ENCODE results near the gene HIC1.
"Not testable (repeated sequence)": the region's sequence is repeated elsewhere in the genome, so short reads cannot be mapped to it uniquely, and the experiment has no call there.

The HIC1 gene, protein sequence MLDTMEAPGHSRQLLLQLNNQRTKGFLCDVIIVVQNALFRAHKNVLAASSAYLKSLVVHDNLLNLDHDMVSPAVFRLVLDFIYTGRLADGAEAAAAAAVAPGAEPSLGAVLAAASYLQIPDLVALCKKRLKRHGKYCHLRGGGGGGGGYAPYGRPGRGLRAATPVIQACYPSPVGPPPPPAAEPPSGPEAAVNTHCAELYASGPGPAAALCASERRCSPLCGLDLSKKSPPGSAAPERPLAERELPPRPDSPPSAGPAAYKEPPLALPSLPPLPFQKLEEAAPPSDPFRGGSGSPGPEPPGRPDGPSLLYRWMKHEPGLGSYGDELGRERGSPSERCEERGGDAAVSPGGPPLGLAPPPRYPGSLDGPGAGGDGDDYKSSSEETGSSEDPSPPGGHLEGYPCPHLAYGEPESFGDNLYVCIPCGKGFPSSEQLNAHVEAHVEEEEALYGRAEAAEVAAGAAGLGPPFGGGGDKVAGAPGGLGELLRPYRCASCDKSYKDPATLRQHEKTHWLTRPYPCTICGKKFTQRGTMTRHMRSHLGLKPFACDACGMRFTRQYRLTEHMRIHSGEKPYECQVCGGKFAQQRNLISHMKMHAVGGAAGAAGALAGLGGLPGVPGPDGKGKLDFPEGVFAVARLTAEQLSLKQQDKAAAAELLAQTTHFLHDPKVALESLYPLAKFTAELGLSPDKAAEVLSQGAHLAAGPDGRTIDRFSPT
- total RNA-seq = 16.9 reads per million, percentile 43 among the genes with 10 or more reads in this experiment

DNA sequence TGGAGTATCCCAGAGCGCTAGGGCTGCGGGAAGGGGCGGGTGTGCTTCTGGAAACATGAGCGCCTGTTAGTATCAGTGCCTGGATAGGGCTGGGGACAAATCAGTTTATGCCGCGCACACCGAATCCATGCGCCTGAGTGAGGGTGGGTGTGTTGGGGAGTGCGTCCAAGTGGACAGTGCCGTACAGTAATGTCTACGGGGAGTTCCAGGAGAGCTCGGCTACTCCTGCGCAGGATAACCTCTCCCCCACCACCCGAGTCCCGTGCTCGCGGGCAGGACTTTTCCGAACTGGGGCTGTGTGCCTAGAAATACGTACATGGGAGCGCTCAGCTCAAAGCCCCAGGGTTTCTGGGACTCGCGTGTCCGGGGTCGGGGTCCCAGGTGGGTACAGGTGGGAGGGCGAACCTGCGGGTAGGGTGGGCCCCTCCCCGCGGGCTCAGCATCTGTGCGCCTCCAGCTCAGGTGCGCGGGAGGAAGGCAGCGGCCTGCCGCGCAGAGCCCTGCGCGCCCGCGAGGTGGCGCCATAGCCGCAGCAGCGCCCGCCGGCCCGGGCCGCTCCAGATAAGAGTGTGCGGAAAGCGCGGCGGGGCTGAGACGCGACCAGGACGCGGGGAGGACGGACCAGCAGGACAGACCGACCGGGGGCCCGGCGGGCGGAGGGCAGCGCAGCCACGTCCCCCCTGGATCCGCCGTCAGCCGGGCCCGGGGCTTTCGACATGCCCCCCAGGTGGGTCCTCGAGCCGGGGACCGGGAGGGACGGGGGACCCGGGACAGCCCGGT is at the start of gene HIC1:
HIC1 (plus strand) TSS at position 592 of the 780 bp plus-strand sequence. CDS start 1,588 bp downstream, outside the sequence.
- peak; percentile 65 for DNase-seq

DNA sequence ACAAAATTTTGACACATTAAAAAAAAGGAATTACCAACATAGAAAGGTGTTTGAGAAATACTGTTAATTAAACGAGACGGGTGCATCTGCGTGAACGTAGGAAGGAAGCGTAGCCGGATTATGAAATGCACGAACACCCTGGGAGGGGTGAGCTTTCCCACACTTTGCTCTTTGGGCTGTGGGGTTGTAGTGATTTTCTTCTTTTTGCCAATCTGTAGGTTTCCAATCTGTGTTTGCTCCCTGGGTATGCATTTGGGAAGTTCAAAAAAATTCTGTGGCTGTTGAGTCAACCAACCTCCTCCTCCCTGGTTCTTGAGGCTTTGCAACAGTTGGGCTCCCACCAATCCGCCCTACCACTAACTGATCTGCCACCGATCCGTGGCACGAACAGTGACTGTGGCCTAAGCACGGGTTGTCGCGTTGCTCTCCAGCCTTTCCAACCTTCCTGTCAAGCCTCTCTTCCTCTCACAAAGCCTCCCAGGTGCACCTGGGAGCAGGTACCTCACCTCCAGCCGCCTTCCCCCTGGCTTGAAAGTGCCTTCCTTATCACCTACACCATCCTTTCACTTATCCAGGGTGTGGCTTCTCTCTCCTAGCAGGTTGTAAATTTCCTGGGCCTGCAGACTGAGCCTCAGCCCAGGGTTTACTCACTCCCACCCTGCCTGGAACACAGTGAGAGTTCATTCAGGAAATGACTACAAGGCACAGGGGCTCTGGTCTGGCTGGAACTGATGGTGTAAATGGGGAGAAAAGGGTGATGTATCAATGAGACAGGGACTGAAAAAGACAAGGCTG is 46.4 kb upstream of the HIC1 start:
- no peak for DNase-seq

DNA sequence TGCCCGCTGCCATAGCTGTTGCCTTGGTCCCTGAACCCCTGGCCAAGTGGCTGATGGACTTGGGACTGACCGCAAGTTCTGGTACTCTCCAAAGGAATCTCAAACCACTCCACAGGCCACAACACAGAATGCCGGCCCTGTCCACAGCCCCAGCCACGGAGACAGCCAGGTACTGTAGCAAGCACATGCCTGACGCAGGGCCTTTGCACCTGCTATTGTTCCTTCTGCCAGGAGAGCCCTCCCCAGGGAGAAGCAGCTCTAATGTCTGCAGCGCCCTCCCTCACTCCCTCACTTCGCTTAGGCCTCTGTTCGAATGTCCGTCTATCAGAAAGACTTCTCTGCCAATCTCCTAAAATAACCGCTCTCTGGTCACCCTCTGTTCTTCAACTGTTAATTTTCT is 45.2 kb upstream of the HIC1 start:
- no peak for DNase-seq

DNA sequence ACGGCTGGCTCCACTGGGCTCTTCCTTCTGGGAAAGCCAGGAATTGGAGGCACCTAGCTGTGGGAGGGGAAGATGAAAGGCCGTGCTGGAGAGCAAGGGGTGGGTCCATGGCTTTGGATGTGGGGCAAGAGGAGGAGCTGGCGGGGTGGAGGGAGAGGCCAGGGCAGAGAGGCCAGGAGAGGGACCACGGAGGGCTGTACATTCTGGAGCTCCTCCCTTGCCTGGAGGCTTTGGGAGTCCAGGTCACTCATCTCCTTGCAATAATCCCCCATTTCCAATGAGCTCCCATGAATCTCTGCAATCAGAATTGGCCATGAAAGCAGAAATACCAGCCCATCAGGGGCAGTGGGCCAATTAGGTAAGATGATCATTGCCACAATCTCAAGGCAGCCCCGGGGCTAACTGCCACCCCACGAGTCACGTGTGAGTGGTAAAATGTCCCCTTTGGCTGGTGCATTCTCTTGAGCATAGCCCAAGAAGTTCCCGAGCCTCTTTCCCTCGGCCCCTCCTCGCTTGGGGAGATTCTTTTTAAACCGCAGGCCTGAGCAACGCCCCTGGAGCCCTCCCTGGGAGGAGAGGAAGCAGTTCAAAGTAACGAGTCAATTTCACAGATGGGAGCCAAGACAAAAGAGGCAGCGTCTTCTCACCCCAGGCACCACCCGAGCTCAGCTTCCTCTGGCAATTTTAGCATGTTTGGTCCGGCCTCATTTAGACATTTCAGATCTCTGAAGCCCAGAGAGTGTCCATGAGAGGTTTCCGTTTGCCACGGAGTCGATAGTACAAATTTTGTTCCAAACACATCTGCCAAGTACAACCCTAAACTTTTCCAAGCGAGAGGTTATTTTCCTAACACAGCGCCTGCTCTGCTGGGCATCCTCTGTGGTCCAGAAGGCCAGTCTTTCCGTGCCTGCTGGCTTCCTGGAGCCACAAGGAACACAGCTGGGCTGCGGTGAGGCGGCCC is 43.2 kb upstream of the HIC1 start:
- DNase-seq = no peak

DNA sequence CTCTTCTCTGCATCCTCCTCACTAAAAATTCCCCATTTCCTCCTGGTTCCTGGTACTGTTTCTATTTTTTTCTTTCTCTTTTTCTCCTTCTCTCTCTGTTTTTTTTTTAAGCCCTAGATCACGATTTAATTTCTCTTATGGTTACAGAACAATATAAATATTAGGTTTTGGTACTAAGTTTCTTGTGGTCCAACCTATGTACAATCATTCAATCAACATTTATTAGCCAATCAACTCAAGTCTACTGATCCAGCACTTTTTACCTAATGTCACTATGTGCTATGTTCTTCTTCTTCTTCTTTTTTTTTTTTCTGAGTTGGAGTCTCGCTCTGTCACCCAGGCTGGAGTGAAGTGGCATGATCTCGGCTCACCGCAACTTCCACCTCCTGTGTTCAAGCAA is 42.4 kb upstream of the HIC1 start:
- DNase-seq = no peak

DNA sequence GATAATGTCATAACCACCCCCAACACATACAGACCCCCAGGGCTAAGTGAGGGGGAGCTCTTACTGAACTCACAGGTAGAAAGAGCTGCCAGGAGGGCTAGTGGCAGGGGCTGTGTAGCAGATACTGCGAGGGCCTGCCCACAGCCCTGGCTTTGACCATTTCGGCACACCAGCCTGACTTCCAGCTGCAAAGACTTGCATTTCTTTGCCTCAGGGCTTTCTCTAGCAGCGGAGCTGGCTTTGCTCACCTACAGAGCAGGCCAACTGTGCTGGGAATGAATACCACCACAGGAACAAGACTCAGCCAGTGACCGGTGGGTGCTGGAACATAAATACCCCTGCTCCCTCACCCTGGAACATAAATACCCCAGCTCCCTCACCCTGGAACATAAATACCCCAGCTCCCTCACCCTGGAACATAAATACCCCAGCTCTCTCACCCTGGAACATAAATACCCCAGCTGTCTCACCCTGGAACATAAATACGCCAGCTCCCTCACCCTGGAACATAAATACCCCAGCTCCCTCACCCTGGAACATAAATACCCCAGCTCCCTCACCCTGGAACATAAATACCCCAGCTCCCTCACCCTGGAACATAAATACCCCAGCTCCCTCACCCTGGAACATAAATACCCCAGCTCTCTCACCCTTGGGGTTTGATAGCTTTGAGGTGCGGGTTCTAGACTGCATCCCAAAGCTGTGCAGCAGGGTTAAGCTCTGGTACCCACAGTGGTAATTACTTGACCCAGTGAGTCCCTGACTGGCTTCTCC is 41.5 kb upstream of the HIC1 start:
- DNase-seq = not testable (repeated sequence)

DNA sequence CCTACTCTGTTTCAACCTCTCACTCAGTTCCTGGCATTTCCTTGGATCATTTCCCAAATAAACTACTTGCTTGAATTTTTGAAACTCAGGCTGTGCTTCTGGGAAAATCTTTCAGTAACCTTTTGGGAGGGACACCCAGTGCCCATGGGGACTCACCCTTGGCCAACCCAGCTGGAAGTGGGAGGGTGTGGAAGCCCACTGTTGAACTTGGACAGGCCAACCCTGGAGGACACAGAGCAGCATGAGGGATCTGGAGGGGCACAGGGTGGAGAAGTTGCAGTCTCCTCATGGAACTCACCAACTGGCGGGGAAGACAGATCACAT is 40.9 kb upstream of the HIC1 start:
- DNase-seq = no peak

DNA sequence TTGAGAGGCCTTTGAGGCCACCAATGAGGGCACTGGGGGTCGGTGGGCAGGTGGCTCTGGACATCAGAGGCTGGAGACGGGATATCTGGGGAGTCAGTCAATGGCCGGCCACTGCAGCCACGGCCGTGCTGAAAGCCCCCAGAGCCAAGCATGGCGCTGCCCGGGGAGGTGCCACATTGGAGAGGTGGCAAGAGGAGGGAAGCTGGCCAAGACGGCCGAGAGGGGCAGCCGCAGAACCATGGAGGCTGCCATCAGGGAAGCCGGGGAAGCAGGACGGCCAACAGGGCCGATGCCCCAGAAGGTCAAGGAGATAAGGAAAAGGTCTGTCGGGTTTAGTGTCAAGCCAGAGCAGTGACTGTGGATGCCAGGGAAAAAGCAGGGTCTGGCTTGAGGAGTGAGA is 39.6 kb upstream of the HIC1 start:
- no peak for DNase-seq

DNA sequence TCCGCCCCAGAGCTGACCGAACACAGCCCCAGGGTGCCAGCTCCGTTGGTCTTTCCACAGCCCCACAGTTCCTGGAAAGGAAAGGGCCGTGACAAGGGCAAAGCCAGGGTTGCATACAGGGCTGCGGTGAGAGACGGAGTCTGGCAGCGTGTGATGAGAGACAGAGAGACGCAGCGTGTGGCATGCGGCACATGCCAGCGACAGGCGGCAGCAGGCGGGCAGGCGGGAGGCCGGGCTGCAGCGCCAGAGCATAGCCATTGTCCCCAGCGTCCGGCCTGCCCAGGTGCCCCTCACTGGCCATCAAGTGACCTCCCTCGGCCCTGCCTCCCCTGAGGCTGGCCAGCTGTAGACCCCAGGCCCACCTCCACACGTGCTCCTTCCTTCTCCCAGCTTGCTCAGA is 38.4 kb upstream of the HIC1 start:
- no peak for DNase-seq

DNA sequence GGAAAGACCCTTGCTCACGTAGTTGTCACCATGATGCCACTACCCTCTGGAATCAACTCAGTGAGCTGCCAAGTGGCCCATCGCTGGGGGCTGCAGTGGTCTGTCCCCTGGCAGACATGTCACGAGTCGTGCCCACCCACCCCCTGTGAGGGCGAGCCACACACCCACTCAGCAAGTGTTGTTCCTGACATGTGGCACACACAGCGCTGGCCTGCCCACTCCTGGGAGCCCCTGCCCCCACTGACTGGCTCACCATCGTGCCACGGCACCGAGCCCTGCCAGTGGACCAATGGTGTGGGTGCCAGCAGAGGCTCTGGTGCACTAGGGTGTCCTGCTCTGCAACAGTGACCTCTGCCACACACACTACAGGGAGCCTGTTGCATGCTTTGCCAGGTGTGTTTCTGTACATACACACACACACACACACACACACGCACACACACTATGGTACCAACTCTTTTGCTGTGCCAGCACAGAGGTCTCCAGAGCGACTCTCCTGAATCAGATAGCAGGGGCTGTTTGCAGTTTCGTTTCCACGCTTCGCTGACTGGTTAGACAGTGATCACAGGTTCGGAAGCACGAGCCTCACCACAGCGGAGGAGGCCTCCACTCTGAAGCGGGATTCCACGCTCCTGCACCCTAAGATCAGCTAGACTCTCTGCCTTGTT is 37.5 kb upstream of the HIC1 start:
- no peak for DNase-seq

DNA sequence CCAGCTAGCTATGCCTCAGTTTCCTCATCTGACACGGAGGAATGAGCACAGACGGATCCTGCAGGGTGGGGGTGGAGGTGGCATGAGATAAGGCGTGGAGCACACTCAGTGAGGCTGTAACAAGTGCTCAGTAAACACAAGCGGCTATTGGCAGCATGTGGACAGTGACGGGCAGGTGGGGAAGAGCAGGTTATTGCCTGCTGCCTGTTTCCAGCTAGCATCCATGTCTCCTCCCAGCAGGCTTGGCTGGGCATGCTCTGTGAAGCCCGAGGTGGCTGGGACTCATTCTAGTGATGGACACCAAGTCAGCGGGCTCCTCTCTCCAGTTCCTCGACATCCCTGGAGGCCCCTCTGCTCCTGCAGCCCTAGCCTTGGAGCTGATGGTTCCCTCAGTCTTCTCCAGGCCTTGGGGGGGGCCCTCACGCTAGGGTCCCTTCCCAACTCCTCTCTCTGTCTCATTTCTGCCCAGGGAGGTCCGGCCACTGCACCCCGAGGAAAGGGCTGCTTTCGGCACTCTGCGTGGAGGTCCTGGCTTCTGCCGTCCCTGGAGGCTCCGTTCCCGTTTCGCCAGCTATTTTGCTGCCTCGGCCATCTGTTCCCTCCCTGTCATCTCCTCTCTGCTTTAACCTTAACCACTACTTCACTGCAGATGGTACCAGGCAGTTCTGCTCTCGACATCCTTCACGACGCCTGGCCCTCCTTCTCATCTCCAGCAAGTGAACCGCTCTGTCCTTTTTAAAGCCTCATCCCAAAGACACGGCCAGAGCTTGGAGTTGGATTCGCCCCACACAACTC is 36.0 kb upstream of the HIC1 start:
- no peak for DNase-seq

DNA sequence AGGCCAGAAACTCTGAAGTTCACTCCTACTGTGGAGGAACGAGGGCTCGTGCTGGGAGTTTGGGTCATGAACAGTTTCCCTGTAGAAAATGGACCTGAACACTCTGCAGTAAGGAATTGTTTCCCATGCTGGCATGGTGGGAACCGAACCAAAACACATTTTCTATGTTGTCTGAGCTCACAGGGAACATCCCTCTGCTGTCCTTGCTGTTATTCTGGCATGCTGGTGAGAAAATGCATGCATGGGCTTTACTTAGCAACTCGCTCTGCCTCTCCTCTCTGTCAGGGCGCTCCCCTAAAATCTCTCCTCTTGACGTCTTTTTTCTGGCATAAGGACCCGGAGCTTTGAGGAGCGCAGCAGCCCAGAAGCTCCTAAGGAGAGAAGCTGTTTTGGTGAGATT is 35.2 kb upstream of the HIC1 start:
- DNase-seq = no peak

DNA sequence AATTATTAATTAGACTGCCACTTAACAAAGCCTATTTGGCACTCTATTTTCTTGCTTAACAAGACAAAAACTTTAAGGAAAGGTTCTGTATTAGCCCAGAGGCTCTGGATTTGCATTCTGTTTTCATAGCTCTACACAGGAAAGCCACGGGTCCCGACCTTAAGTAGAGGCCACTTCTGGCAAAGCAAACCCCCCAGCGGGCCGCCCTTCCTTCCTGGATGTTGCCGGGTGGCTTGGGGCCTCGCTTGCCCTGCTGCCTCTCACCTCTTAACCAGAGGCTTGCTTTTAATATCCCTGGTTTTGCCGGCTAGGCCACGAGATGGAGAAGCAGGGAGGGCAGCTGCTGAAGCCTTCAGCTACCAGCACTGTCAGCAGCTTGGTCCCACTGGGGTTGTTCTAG is 34.2 kb upstream of the HIC1 start:
- no peak for DNase-seq

DNA sequence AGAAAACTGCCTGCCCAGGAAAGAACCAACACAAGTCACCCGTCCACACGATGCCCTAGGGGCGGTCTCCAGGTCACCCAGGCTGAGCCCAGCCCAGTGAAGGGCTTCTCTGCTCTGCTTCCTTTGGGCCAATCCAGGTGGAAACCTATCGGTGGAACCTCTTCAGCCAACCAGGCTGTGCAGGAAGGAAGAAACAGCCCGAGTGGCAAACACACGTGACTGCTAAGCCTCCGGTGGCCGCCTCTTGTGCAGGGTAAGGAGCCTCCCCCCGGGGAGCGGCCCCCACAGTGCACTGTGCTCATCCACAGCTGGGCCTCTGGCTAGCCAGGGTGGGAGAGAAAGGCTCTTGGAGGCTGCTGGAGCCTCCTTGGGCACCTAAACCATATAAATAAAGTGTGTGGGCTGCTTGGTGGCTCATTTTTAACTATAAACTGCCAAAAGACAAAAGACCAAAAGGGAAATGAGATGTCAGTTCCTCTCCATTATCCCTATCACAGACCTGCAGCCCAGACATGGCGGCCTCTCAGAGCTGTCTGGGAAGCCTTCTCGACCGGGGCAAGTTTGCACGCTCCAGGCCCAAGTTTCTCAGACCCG is 32.2 kb upstream of the HIC1 start:
- no peak for DNase-seq

DNA sequence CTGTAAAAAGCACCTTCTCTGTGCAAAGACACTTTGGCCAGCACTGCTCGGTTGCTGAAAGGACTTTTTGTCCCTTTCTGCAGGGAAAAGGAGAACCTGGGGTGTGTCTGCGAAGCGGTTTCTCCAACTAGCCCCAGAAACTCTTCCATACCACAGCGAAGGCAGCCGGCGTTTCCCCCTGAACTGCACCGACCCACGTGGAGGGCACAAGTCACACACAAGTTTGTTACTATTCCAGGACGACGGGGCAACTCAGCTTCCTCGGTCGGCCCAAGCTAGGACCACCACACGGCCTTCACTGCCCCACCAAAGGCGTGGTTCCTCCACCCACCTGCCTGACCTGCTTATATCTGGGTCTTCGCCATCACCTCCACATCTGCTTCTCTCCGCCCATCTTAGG is 31.6 kb upstream of the HIC1 start:
- no peak for DNase-seq

DNA sequence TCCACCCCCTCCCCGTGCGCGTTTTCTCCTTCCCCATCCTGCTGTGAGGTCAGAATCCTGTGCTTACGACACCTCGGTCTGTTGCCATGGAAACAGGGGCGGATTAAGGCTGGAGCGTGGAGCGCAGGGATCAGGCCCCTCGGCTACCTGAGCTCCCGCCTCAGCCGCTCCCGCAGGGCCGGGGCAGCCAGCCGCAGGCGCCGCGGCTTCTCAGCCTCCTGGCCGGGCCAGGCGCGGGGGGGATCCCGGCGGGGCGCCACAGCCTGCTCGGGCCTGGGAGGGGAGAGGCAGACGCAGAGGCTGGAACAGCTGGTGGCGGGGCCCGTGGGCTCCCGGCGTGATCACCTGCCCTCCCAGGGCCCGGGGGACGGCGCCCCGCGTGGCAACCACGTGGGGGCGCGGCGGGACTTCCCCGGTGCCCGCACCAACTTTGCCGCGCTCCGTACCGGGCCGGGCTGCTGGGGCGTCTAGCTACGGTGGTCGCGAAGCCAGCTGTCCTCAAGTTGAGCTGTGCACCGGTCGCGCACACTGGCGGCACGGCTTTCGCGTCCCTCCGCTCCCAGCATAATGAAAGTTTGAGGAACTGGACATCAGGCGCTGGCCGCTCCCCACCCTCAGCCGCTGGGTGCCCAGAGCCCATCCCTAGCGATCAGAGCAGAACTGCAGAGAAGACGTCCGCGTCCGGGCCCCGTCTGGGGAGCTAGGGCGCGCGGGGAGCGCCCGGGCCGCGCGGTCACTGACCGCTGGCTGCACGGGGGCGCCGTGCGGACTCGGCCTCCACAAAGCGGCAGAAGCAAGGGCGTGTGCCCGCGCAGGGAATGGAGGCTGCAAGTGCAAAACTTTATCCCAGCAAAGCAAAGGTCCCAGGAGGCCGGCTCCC is 31.0 kb upstream of the HIC1 start:
- DNase-seq = no peak

DNA sequence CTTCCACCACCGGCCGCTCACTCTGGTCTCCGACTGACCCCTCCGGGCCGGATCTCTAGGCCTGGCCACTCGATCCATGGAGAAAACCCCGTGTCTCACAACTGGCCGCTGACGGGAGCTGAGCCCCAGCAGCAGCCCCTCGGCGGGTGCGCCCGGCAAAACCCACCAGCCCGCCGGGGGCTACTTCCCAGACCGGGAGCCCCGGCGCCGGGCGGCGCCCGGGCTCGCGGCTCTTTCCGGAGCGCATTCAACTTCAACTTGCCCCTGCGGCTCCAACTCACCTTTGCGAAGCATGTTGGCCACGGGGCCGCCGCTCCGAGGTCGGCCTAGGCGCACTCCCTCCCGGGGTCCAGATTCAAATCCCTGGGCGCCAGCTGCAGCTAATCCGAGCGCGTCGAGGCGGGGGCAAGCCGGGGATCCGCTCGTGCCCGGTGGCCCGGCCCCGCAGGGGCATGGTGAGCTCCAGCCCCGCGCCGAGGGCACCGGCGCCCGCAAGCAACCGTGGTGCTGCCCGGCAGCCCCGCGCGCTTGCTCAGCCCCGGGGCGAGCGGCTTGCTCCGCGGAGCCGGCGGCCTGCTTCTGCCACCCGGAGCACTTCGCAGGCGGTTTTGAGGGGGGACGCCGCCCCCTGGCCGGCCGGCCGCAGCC is 30.2 kb upstream of the HIC1 start:
- no peak for DNase-seq

Data from effector CD4-positive, alpha-beta T cell (primary cell).